Measurements from ENCODE around the gene CCDC171. TPM values are rescaled to one million over a fixed set of nuclear protein-coding genes. Genes with fewer than 3 reads are reported as not detected.

Gene CCDC171
- total RNA-seq, 1 experiment from 2014 or later: 2.4 TPM

DNA sequence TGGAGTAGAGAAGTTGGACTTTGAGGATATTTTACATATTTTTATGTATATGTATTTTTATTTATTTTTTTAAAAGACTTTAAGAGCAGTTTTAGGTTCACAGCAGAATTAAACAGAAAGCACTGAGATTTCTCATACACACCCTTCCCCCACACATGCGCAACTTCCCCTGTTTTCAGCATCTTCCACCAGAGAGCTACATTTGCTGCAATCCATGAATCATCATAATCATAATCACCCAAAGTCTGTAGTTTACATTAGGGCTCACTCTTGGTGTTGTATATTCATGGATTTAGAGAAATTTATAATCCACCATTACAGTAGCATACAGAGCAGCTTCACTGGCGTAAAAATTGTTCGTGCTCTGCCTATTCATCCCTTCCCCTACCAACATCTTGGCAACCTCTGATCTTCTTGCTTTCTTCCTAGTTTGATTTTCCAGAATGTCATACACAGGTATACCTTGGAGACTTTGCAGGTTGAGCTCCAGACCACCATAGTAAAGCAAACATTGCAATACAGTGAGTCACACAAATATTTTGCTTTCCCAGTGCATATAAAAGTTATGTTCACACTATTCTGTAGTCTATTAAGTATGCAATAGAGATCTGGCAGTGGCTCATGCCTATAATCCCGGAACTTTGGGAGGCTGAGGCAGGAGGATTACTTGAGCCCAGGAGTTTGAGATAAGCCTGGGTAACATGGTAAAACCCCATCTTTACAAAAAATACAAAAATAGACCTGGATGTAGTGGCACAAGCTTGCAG is 9.6 kb upstream of the CCDC171 start:
- no peak overlapping the region for H4K5ac ChIP-seq (ENCODE audit: insufficient read length, low read depth, low read length)
- no peak overlapping the region for H2BK12ac ChIP-seq (ENCODE audit: insufficient read length, low read depth, low read length)
- H3K23ac ChIP-seq (ENCODE audit: insufficient read length, low read depth, low read length): no peak overlapping the region
- H3K4ac ChIP-seq (ENCODE audit: low read depth, low read length): no peak overlapping the region
- peaks cover 0 to 2% of the 10 kb centered on the region in 2 experiments; a peak in 1 of 5 replicates for H3K9me3 Mint-ChIP-seq
- H3K9me3 ChIP-seq (ENCODE audit: control insufficient read depth, low read depth, low read length): no peaks in the 10 kb centered on the region
- H4K8ac ChIP-seq (replicated peaks; ENCODE audit: insufficient read length, low read depth, low read length): no peak overlapping the region
- no peak overlapping the region for H3K27ac Mint-ChIP-seq
- DNase-seq: no peak
- H2BK20ac ChIP-seq (ENCODE audit: low read depth, low read length, poor library complexity, severe bottlenecking): no peak overlapping the region
- H3K79me2 ChIP-seq (ENCODE audit: insufficient read depth, low read length): no peaks in the 10 kb centered on the region
- H3K27ac ChIP-seq (ENCODE audit: insufficient read length, low read depth, low read length): no peak overlapping the region
- no peaks in the 10 kb centered on the region; a peak in 1 of 4 replicates for H3K4me1 Mint-ChIP-seq
- no peak overlapping the region for H3K9ac ChIP-seq (ENCODE audit: extremely low read depth, insufficient read length, low read length)
- H3K18ac ChIP-seq (ENCODE audit: insufficient read length, low read depth, low read length): no peak overlapping the region
- H2BK5ac ChIP-seq (ENCODE audit: insufficient read length, low read length): no peak overlapping the region
- H3K14ac ChIP-seq (ENCODE audit: insufficient read depth, low read length): no peak overlapping the region
- WGBS (ENCODE audit: extremely low coverage, insufficient read length, low lambda C conversion rate): no CpG with 5 or more reads among the region's 4 CpGs
- no peak overlapping the region for H2BK120ac ChIP-seq (ENCODE audit: low read depth, low read length, poor library complexity, severe bottlenecking)
- H3K4me2 ChIP-seq (ENCODE audit: insufficient read depth, insufficient read length, low read length): no peak overlapping the region
- no peak overlapping the region for H3T11ph ChIP-seq (ENCODE audit: low read length)
- no peak overlapping the region for H3K4me3 Mint-ChIP-seq
- H3K56ac ChIP-seq (ENCODE audit: insufficient read length, low read depth, low read length): no peak overlapping the region
- no peak overlapping the region for H4K91ac ChIP-seq (ENCODE audit: insufficient read length, low read depth, low read length)
- no peaks in the 10 kb centered on the region for H3K27me3 ChIP-seq (ENCODE audit: insufficient read depth, low read length)
- TF ChIP-seq, protein P1, sequence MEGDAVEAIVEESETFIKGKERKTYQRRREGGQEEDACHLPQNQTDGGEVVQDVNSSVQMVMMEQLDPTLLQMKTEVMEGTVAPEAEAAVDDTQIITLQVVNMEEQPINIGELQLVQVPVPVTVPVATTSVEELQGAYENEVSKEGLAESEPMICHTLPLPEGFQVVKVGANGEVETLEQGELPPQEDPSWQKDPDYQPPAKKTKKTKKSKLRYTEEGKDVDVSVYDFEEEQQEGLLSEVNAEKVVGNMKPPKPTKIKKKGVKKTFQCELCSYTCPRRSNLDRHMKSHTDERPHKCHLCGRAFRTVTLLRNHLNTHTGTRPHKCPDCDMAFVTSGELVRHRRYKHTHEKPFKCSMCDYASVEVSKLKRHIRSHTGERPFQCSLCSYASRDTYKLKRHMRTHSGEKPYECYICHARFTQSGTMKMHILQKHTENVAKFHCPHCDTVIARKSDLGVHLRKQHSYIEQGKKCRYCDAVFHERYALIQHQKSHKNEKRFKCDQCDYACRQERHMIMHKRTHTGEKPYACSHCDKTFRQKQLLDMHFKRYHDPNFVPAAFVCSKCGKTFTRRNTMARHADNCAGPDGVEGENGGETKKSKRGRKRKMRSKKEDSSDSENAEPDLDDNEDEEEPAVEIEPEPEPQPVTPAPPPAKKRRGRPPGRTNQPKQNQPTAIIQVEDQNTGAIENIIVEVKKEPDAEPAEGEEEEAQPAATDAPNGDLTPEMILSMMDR (conservative IDR thresholded peaks at IDR 0.05): no peak
- no peaks in the 10 kb centered on the region for H3K23me2 ChIP-seq (ENCODE audit: insufficient read length, low read depth, low read length, poor library complexity, severe bottlenecking)
- H3K79me1 ChIP-seq (ENCODE audit: insufficient read depth, low read depth, low read length, poor library complexity, severe bottlenecking): no peaks in the 10 kb centered on the region
- H3K4me1 ChIP-seq (ENCODE audit: insufficient read depth, low read length): no peaks in the 10 kb centered on the region
- H2AK5ac ChIP-seq (ENCODE audit: insufficient read length, low read length): no peak overlapping the region
- H3K27me3 Mint-ChIP-seq (ENCODE audit: low read depth): no peaks in the 10 kb centered on the region
- H2BK15ac ChIP-seq (ENCODE audit: low read depth, low read length): no peak overlapping the region
- no peak overlapping the region for H2AFZ ChIP-seq (ENCODE audit: low read length)
- H4K20me1 ChIP-seq (ENCODE audit: control insufficient read depth, insufficient read depth, insufficient read length): no peaks in the 10 kb centered on the region
- H3K36me3 Mint-ChIP-seq (ENCODE audit: insufficient read depth in 1 of 3, low read depth in 3 of 3): no peaks in the 10 kb centered on the region; a peak in 1 of 7 replicates

All from H9 (cell line).